Inflammatory macrophage (primary cell): ENCODE results near the gene HPD.
"Not testable (repeated sequence)": the region's sequence is repeated elsewhere in the genome, so short reads cannot be mapped to it uniquely, and the experiment has no call there.

ENCODE experiments used
- DNase-seq, 2 donors: peaks; one replicate each; pipeline ENCODE4 v3.0.0-alpha.2; 2020 to 2022

Gene HPD

DNA sequence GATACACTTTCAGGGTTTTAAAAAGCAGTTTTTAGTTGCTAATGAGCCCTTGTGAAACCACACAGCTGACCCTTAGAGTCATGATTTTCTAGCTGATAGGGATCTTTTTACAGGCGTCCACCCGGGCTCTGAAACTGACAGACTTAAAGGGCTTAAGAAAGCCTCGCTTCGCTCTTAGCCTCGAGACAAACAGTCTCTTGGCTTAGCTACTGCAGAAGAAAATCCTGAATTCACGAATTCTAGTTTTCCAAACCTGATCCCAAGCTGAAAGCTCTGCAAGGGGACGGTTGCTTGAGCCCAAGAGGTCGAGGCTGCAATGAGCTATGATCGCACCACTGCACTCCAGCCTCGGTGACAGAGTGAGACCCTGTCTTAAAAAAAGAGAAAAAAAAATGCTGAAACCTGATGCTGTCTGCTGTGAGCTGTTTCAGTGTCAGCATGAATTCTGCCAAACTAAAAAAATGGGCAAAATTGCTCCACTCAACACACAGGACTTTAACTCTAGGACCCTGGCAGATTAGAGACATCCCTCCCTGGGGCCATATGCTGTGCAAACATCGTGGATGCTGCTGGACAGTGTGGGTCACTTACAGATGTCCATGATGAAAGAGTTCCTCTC, 3.1 kb upstream of the HPD start:
- no peak for DNase-seq

DNA sequence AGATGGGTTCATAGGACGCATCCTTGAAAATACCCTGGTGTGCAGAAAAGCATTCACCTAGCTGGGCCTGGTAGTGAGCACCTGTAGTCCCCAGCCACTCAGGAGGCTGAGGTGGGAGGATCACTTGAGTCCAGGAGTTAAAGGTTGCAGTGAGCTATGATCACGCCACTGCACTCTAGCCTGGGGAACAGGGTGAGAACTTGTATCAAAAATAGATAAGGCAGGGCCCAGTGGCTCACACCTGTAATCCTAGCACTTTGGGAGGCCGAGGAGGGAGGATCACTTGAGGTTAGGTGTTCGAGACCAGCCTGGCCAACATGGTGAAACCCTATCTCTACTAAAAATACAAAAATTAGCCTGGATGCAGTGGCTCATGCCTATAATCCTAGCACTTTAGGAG, 2.0 kb upstream of the HPD start:
- DNase-seq: not testable (repeated sequence)

GRCh38 chr12:121860257-121860656, 1.6 kb upstream of the HPD start:
- no peak for DNase-seq

DNA sequence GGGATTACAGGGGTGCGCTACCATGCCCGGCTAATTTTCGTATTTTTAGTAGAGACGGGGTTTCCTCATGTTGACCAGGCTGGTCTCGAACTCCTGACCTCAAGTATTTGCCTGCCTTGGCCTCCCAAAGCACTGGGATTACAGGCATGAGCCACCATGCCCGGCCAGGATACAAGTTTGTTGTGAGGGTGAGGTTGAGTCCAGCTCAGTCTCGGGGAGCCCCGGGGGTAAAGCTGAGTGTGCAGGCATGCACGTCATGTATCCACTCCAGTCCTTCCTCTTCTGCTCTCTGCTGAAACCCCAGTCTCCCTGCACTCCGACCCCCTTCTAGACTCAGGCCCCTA, 369 bp downstream of the HPD start:
- DNase-seq: no peak

- peak; percentile 8 to 23 for DNase-seq
These were observed 1.1 kb downstream of the HPD start for GRCh38 chr12:121857322-121858246.

DNA sequence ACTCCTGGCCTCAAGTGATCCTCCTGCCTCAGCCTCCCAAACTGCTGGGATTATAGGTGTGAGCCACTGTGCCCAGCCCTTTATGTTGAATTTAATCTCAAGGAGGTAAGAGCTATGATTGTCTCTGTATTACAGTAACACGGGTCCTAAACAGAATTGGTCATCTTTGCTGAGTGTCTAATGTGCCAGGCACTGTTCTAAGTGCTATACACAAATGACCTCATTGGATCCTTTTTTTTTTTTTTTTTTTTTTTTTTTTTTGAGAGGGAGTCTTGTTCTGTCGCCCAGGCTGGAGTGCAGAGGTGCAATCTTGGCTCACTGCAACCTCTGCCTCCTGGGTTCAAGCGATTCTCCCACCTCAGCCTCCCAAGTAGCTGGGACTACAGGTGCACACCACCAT, 6.3 kb downstream of the HPD start:
- DNase-seq: not testable (repeated sequence)

GRCh38 chr12:121849665-121850064, 9.0 kb downstream of the HPD start:
- DNase-seq: peak; percentile 51 to 53

DNA sequence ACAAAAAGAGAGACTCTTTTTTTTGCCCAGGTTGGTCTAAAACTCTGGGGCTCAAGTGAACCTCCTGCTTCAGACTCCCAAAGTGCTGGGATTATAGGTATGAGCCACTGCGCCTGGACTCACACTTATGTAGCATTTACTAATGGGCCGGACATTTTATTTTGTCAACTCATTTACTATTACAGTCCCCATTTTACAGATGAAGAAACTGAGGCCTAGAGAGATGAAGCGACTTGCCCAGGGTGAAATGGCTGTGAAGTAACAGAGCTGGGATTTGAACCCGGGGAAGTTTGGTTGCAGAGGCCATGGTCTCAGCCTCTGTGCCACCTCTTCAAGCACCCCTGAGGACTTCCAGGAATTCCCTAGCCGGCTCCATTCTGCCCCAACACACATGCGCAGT, 9.4 kb downstream of the HPD start:
- DNase-seq: no peak

DNA sequence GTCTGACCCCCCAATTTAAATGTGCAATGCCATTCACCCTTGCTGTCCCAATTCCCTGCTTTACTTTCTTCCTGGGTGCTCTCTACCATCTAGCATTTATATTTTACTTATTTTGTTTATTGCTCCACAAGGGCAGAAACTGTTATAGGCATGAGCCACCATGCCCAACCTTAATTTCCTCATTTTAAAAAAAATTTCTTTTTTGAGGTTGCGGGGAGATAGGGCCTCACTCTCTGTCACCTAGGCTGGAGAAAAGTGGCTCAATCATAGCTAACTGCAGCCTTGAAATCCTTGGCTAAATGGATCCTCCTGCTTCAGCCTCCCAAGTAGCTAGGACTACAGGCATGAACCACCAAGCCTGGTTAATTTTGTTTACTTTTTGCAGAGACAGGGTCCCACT, 13.0 kb downstream of the HPD start:
- DNase-seq: no peak

DNA sequence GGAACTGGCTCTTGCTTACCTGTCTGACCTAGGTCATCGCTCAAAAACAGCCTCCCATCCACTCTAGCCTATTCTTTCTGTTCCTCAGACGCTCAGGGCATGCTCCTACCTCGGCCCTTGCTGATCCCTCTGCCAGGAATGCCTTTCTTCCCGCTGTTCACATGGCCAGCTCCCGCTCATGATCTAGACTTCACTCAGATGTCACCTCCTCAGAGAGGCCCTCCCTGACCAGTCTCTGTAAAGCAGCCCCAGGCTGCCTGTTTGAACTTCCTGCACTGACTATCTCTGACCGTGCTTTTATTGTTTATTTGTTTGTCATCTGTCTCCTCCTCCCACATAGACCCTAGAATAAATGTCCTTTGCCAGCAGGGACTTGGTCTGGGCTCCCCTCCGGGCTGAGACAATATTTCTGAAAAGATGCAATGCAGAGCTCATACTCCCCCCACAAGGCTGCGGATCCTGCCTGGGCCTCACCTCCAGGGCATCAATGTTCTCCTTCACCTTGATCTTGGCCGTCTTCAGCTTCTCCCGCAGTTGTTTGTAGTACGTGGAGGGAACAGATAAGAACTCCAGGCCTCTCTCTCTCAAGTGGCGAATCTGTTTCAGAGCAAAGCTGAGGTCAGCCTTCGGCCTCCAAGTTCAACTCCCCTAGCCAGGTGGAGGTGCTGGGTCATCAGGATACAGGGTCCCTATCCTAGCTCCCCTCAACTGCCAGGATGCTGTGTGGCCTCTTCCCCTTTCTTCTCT, 15.2 kb downstream of the HPD start:
- no peak for DNase-seq

DNA sequence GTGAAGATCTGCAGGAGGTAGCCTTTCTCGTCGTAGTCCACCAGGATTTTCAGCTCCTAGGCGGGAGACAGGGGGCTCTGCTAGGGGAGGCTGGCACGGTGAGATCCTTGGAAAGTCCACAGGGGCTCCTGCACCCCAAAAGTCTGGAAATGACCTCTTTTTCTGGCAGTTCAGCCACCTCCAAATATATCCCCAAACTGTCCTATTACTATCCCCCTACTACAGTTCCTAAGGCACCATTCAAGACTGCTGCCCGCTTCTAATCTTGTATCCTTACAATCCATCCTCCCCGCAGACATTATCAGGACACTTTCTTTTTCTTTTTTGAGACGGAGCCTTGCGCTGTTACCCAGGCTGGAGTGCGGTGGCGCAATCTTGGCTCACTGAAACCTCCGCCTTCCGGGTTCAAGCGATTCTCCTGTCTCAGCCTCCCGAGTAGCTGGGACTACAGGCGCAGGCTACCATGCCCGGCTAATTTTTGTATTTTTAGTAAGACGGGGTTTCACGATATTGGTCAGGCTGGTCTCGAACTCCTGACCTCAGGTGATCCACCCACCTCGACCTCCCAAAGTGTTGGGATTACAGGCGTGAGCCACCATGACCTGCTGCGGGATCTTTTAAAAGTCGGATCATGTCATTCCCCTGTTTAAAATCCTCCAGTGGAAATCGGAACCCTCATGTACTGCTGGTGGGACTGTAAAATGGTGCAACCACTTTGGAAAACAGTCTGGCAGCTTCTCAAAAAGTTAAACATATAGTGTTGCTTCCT, 18.5 kb downstream of the HPD start:
- peak; percentile 7 to 16 for DNase-seq

GRCh38 chr12:121839106-121839992, 19.3 kb downstream of the HPD start:
- DNase-seq: peak; percentile 99 to 100

- no peak for DNase-seq
These were observed 20.5 kb downstream of the HPD start for GRCh38 chr12:121838126-121838525.

- DNase-seq: no peak
These were observed 21.0 kb downstream of the HPD start for GRCh38 chr12:121837680-121838079.

- peak in 1 of 2 donors; percentile 3 for DNase-seq
These were observed 27.0 kb downstream of the HPD start for GRCh38 chr12:121831571-121832245.

GRCh38 chr12:121830588-121831265, 27.9 kb downstream of the HPD start:
- no peak for DNase-seq

DNA sequence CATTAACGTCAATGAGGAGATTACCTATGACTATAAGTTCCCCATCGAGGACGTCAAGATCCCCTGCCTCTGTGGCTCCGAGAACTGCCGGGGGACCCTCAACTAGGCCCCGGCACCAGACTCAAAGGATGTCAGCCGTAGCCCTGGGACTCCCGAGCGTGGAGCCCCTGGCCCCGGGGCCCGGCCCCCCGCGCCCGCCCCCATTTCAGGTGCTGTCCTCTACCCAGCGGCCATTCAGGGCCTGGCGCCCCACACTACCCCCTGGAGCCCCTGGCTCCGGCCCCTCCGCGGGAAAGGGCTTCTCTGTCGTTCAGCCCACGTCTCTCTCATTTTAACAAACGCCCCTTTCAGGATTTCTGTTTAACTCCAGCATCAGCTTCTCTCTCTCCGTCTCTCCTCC, 28.5 kb downstream of the HPD start:
- DNase-seq: no peak

DNA sequence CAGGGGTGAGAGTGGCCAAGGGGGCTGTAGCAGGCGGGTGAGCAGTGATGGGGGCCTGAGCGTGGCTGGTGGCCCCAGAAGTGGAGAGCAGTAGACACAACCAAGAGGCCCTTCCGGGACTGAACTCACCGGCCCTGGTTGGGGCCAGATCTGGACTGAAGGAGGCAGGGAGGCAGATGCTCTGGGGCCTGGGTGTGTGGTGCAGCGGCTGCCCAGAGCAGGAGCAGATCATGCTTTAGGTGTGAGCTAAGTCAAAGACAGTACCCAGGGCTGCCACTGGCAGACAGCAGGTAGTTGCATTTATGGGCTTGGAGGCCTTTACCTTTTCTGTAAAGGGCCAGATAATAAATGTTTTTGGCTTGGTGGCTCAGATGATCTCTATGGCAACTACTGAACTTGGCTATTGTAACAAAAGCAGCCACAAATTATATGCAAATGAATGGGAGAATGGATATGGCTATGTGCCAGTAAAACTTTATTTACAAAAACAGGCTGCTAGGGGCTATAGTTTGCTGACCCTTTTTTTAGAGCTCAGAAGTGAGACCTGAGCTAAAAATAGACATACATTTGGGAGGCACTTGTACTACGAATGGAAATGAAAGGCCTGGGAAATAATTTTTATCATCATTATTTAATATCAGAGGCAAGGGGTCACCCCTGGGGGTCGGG, 29.3 kb downstream of the HPD start:
- DNase-seq: no peak

DNA sequence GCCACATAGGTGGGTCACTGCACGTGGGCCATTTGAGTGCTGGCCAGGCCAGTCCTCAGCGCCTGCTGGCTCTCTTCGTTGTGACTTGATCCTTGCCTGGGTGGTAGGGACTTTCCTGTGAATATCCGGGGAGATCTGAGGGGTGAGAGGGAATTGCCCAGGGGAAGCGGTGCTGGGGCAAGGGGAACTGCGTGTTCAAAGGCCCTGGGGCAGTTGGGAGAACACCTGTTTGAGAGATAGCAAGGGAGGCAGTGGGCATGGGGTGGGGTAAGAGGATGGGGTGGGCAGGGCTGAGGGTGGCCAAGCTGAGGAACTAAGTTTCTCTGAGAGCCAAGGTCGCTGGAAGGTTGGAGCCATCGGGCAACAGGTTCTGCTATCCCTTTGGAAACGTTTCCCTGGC, 29.8 kb downstream of the HPD start:
- no peak for DNase-seq

- no peak for DNase-seq
These were observed 30.4 kb downstream of the HPD start for GRCh38 chr12:121828306-121828705.
